GM21447 (cell line): Measurements from ENCODE around the gene TMEM108.

Experiments
- ATAC-seq: cut with Tn5 transposase; IDR thresholded peaks from one replicate; pipeline ENCODE4 v1.9.1; 2021; ENCODE audit not compliant: unreplicated experiment

TMEM108 gene

DNA sequence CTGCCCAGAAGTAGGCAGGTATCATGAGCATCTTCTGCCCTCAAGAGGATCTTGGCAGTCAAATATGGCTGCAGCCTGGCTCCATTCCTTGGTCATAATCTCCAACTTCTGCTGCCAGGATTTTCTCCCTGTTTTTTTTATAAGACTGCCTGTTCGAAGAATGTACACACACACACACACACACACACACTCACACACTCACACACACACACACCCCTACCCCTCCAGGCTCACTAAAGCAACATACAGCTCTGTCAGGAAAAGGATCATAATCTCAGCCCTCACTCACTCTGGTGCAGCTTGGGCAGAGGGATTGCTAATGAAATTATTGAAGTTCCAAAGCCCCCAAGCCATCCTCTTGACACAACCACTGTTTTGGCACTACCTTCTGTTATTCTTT is 232.4 kb downstream of the TMEM108 start:
- no peak for ATAC-seq

DNA sequence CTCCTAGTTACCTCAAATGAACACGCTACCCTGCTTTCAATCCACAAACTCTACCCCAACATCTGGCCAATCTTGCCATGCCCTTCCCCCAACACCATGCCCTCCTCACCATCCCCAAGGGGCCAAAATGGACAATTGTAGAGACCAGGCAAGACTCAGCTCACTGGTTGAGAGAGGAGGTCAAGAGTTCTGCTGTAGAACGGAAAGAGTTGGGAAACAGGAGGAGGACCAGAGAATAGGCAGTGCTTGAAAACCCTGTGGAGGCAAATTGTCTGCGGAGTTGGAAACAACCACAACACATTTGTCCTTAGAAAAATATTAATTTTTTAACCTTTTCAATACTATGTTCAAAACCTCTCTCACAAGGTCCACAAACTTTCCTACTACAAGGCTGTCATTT is 232.9 kb downstream of the TMEM108 start:
- ATAC-seq, result no peak

GRCh38 chr3:133271539-133271938 is 233.3 kb downstream of the TMEM108 start:
- ATAC-seq, result no peak

DNA sequence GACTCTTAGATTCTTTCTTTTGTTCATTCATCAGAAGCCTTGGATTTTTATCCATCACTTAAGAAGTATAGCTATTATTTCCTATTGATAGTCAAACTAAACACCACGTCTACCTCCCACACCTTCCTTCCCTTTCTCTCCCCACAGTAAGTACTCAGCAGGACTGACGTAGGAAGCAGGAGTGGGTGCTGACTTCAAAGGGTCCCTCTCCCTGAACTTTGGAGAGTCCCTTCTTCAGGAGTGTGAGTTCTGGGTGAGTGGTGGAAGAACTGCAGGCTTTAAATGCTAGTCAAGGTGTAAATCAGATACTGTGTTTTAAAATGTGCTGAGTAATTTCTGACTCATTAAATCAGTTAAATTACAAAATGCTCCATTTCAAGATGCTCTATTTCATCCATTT is 235.2 kb downstream of the TMEM108 start:
- ATAC-seq, result no peak

DNA sequence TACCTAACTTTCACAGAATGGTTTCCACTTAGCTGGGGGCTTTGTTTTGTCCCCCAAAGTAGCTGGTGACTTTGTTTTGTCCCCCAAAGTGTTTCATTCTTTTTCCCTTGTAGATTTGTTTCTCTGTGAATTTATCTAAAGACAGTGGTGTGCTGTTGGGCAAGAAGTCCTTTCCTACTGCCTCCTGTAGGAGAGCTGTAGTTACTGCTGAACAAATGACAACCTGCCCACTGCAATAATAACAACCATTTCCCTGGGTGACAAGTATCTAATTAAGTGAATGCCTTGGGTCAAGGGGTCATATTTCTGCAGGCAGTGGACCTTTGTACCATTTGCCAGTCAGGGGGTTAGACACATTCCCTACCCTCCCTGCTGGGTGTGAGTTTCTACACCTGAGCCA is 236.3 kb downstream of the TMEM108 start:
- ATAC-seq, result no peak

- ATAC-seq, result no peak
Observed at GRCh38 chr3:133276594-133276993, 238.4 kb downstream of the TMEM108 start.

DNA sequence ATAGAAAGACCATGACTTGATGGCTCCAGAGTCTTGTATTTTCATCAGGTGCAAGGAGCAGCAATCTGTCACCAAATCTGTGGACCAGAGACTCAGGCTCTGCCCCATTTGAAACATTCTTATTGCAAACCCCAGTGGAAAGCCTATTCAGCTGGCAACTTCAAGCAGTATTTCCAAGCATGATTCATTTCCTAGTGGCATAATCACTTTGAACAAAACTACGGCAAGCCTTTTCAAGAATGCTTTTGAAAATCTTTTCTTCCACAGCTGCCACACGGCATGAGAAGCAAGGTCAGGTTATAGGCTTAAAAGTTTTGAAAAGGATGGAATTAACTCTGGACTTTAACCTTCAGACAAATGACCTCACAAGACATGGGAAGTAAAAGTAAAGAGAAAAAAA is 239.6 kb downstream of the TMEM108 start:
- ATAC-seq, result no peak

DNA sequence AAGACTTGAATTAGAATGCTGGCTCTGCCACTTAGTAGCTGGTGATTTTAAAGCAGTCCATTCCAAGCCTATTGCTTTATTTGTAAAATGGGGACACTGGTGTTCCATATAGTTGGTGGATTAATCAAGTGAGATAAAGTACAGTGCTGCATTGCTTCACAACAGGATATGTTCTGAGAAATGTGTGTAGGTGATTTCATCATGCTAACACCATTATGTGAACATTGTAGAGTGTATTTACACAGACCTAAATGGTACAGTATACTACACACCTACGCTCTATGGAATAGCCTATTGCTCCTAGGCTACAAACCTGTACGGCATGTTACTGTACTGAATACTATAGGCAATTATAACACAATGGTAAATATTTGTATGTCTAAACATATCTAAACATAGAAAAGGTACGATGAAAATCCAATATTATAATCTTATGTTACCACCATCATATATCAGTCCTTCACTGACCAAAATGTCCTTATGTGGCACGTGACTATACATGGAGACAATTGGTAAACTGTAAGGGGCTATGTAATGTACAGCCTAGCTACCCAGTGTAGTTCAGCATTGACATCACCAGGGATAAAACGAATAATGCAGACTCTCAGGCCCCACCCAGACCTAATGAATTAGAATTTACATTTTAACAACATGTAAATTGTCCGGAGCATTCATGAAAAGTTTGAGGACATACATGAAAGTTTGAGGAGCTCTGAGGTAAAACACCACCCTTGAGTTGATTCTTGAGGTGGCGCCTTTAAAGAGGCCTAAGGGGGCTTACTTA is 240.3 kb downstream of the TMEM108 start:
- no peak for ATAC-seq

GRCh38 chr3:133280586-133280985 is 242.4 kb downstream of the TMEM108 start:
- no peak for ATAC-seq

DNA sequence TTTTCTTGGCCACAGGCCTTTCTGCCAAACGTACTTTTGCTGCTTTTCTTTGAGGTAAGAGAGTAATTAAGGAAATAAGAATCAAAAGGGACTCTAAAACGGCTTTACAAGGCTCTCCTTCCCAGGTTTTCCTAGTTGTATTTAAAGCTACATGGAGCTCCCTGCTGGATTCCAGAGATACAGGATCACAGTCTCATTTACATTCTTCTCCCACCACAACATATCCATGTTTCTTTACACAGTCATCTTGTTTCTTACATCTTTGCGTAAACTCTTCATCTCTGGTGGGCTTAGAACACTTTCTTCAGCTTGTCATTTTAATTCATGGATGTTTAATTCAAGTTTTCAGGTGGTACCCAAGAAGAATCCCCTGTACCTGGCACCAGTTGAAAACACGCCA is 244.0 kb downstream of the TMEM108 start:
- no peak for ATAC-seq

- ATAC-seq, result no peak
Observed at GRCh38 chr3:133283958-133284807, 246.0 kb downstream of the TMEM108 start.

- no peak for ATAC-seq
Observed at GRCh38 chr3:133289322-133289721, 251.1 kb downstream of the TMEM108 start.

- no peak for ATAC-seq
Observed at GRCh38 chr3:133292296-133292695, 254.1 kb downstream of the TMEM108 start.

GRCh38 chr3:133293397-133294110 is 255.4 kb downstream of the TMEM108 start:
- ATAC-seq, result no peak

DNA sequence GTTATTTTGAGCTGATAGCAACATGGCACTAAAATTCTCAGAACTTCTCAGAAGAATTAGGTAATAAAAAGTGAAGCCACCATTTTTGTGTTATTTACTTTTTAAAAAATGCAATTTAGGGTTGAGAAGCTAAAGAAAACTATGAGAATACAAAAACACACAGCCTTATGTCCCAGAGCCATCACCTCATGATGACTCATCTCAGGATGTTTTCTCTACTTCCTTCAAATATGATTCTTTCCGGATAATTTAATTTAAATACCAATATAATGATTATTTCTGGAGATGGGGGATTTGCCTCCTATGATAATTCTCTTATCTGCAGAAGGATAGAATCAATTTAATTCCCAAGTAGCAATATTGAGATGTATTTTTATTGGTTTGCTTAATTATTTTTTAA is 256.1 kb downstream of the TMEM108 start:
- no peak for ATAC-seq

DNA sequence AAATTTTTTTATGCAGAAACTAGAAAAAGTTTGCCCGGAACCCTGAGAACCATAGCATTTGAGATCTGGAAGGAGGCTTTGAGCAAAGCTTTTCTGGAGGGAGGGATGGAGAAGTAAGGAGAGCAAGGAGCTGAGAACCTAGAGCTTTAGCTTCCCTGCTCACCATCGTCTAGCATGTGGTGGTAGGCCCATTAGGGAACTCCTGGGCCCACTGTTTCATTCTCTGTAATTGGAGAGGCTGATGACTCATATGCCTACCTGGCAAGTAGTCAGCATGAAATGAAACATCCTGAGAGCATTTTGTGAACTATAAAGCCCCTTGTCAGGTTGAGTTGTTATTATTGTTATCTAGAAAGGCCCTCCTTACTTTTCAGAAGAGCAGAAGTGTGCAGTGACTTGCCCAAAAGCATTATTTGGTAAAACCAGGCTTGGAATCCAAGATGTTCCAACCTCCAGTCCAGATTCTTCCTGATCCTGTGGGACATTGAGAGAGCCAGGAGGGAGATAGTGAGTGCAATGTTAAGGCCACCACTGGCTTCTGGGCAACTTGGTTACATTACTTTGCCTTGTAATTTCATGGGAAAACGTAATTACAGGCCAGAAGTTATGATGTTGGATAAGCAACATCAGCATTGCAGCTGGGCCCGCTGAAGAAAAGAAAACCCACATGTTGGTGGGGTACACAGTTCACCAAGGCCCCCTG is 257.2 kb downstream of the TMEM108 start:
- ATAC-seq, result no peak

DNA sequence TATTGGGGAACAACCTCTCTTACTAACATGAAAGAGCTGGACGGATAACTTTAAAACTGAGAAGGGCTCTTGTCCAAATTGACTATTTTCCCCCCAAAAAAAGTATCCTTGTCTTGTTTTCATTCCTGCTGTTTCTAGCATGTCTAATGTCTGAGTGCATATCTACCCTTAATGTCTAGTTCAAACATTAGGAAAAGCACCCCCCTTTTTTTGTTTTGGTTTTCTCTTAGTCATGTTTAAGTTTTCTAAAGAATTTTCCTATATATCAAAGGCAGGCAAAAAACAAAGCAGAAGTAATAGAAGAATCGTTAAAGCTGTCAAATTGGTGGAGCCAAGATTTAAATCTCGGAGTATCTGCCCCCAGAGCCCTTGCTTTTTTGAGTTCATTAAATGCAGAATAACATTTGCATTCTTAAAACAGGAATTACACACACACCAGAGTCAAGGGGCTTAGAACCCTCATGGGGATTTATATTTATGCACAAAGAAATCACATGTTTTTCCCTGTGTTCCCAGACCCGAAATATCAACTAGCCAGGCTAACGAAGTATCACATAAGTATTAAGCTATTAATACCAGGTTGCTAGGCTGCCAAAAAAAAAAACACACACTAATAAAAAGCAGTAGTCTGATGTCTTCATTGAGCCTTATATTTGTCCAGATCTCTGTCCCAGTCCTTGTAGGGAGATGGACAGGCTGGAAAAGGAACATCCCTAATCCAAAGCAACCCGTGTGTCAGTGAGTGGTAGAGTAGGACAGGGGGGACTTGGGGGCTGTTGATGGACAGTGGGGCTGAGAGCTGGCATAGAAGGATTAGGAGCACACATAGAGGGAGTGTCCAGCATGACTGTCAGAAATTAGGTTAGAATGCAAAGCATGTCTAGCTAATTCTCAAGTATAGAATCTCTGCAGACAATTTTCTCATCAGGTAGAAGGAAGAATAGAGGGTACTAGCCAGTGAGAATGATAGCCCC is 258.0 kb downstream of the TMEM108 start:
- no peak for ATAC-seq

DNA sequence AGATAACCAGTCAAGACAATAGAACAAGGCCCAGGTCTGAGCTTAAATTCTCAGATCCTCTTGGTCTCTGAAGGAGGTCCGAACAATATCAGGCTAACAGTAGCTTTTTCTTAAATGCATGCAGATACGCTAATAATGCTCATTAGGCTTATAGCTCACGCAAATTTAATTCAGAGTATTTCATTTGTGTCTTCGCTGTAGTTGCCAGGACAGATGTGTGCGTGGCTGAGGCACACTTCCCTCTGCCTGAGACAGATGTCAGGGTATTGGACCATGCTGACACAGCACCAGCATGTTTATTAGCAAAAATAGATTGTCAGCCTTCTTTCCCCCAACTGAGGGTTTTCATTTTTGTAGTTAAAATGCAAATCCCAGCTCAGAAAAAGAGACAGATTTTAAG is 258.8 kb downstream of the TMEM108 start:
- no peak for ATAC-seq

DNA sequence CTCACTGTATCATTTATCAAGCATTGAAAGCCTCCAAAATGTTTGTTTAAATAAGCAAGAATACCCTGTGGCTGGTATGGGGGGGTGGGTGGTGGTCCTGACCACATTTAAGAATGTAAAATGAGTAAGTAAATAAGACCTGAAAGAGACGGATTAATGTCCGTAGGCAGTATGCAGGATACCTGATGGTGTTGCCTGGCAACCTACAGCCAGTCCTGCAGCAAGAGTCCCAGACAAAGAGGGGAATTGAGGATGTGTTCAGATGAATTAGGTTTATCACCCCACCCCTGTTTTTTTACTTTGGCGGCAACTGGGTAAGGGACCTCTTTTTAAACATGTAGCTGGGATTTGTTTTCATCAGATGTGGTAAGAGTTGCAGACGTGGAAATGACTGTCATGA is 261.9 kb downstream of the TMEM108 start:
- no peak for ATAC-seq

DNA sequence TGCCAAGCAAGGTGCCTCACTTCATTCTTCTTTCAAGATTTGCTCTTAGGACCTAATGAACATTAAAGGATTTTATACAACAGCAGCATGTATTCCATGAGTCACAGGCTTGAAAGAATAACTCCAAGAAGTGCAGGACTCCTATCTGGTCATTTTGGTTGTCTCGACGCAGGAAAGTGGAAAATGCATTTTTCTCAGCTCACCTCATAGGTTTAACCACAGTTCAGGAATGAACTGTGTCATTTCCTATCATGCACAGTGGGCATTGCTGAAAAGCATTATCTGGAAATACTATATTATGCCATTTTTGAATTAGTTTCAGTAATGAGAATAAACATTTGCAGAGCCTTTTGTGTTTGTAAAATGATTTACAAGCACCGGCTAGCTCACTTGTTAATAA is 263.0 kb downstream of the TMEM108 start:
- ATAC-seq, result no peak
